ENCODE results near the gene WDR4. TPM values are rescaled to one million over a fixed set of nuclear protein-coding genes. Genes with fewer than 3 reads are reported as not detected.
A peak's percentile ranks its signal among the peaks of the same experiment; 100 is the strongest.

The WDR4 gene
- total and polyA plus RNA-seq, 7 experiments from 2014 or later: 10.4 to 39.1 (median 29.2) TPM

- Mint-ChIP-seq H3K27ac (no peak overlapping the region), H3K4me1 (peaks cover 0 to 17% (median 4%) of the 10 kb centered on the region in 7 donors), H3K4me3 (no peak overlapping the region), H3K36me3 (peaks cover 7 to 48% (median 17%) of the 10 kb centered on the region in 5 donors), H3K27me3 (no peaks in the 10 kb centered on the region), H3K9me3 (no peaks in the 10 kb centered on the region)
- no peak overlapping the region for H3K27ac ChIP-seq (ENCODE audit: low read depth, low read length)
- ChIA-PET POLR2A (no interaction called here), CTCF (no interaction called here)
- intact Hi-C loops (cut with micrococcal nuclease): no loop called here
- peaks cover 0 to 97% (median 28%) of the 10 kb centered on the region in 3 experiments for H3K36me3 ChIP-seq (ENCODE audit: control insufficient read depth in 2 of 3, insufficient read depth in 3 of 3, low read length in 3 of 3)
- DNase-seq: no peak
- no peaks in the 10 kb centered on the region for H3K9me3 ChIP-seq (ENCODE audit: control insufficient read depth in 2 of 3, low read length in 3 of 3)
- H3K4me3 ChIP-seq (ENCODE audit: low read length): no peak overlapping the region
- H3K27me3 ChIP-seq (ENCODE audit: control insufficient read depth in 2 of 2, insufficient read depth in 2 of 2, low read length in 2 of 2): no peaks in the 10 kb centered on the region
- no peaks in the 10 kb centered on the region for H3K4me1 ChIP-seq (ENCODE audit: control insufficient read depth in 2 of 2, insufficient read depth in 2 of 2, low read length in 2 of 2)
- no peak for ATAC-seq
Measured at GRCh38 chr21:42855937-42856335, 23.4 kb downstream of the WDR4 start.

GRCh38 chr21:42855171-42855936 lies 24.0 kb downstream of the WDR4 start:
- no peak overlapping the region for H3K27ac Mint-ChIP-seq

GRCh38 chr21:42854246-42855010 lies 24.9 kb downstream of the WDR4 start:
- Histone ChIP-seq H3K27me3 (ENCODE audit: control insufficient read depth in 2 of 2, insufficient read depth in 2 of 2, low read length in 2 of 2) (no peaks in the 10 kb centered on the region), H3K9me3 (ENCODE audit: control insufficient read depth in 2 of 3, low read length in 3 of 3) (no peaks in the 10 kb centered on the region), H3K36me3 (ENCODE audit: control insufficient read depth in 2 of 3, insufficient read depth in 3 of 3, low read length in 3 of 3) (peaks cover 0 to 99% (median 28%) of the 10 kb centered on the region in 3 experiments), H3K4me3 (ENCODE audit: low read length) (no peak overlapping the region), H3K27ac (ENCODE audit: low read depth, low read length) (no peak overlapping the region), H3K4me1 (ENCODE audit: control insufficient read depth in 2 of 2, insufficient read depth in 2 of 2, low read length in 2 of 2) (no peaks in the 10 kb centered on the region)
- DNase-seq (no peak), ATAC-seq (no peak)
- no peaks in the 10 kb centered on the region for H3K27me3 Mint-ChIP-seq
- CTCF ChIA-PET: no interaction called here
- intact Hi-C loops (cut with micrococcal nuclease): no loop called here
- no peak overlapping the region for H3K4me3 Mint-ChIP-seq
- H3K36me3 Mint-ChIP-seq: peaks cover 8 to 52% (median 24%) of the 10 kb centered on the region in 5 donors
- H3K9me3 Mint-ChIP-seq: no peaks in the 10 kb centered on the region
- peaks cover 0 to 18% (median 4%) of the 10 kb centered on the region in 7 donors for H3K4me1 Mint-ChIP-seq
- POLR2A ChIA-PET: no interaction called here
- no peak overlapping the region for H3K27ac Mint-ChIP-seq

More at GRCh38 chr21:42855171-42855936, 24.0 kb downstream of the WDR4 start:
- no peaks in the 10 kb centered on the region for H3K27me3 ChIP-seq (ENCODE audit: control insufficient read depth in 2 of 2, insufficient read depth in 2 of 2, low read length in 2 of 2)
- no peaks in the 10 kb centered on the region for H3K9me3 Mint-ChIP-seq
- no peak overlapping the region for H3K4me3 Mint-ChIP-seq
- no peaks in the 10 kb centered on the region for H3K9me3 ChIP-seq (ENCODE audit: control insufficient read depth in 2 of 3, low read length in 3 of 3)
- H3K27me3 Mint-ChIP-seq: no peaks in the 10 kb centered on the region
- peaks cover 0 to 17% (median 4%) of the 10 kb centered on the region in 7 donors for H3K4me1 Mint-ChIP-seq
- no peak overlapping the region for H3K4me3 ChIP-seq (ENCODE audit: low read length)
- peaks cover 0 to 99% (median 28%) of the 10 kb centered on the region in 3 experiments for H3K36me3 ChIP-seq (ENCODE audit: control insufficient read depth in 2 of 3, insufficient read depth in 3 of 3, low read length in 3 of 3)
- ChIA-PET CTCF (no interaction called here), POLR2A (interaction anchor here (0.6 kb wide), 1 partner anchor 58 kb away, joined by 3 read pairs; no protein-coding TSS in a partner anchor)
- no peak overlapping the region for H3K27ac ChIP-seq (ENCODE audit: low read depth, low read length)
- DNase-seq (no peak), ATAC-seq (no peak)
- H3K4me1 ChIP-seq (ENCODE audit: control insufficient read depth in 2 of 2, insufficient read depth in 2 of 2, low read length in 2 of 2): no peaks in the 10 kb centered on the region
- peaks cover 7 to 48% (median 17%) of the 10 kb centered on the region in 5 donors for H3K36me3 Mint-ChIP-seq
- intact Hi-C loops (cut with micrococcal nuclease): no loop called here

- H3K36me3 ChIP-seq (ENCODE audit: control insufficient read depth in 2 of 3, insufficient read depth in 3 of 3, low read length in 3 of 3): peaks cover 0 to 97% (median 28%) of the 10 kb centered on the region in 3 experiments
- Mint-ChIP-seq H3K27ac (no peak overlapping the region), H3K4me1 (peaks cover 0 to 20% (median 5%) of the 10 kb centered on the region in 7 donors), H3K9me3 (no peaks in the 10 kb centered on the region), H3K36me3 (peaks cover 15 to 55% (median 29%) of the 10 kb centered on the region in 5 donors), H3K4me3 (no peak overlapping the region), H3K27me3 (no peaks in the 10 kb centered on the region)
- no peaks in the 10 kb centered on the region for H3K9me3 ChIP-seq (ENCODE audit: control insufficient read depth in 2 of 3, low read length in 3 of 3)
- POLR2A ChIA-PET: no interaction called here
- H3K4me1 ChIP-seq (ENCODE audit: control insufficient read depth in 2 of 2, insufficient read depth in 2 of 2, low read length in 2 of 2): no peaks in the 10 kb centered on the region
- no peak overlapping the region for H3K4me3 ChIP-seq (ENCODE audit: low read length)
- no peak for DNase-seq
- no peaks in the 10 kb centered on the region for H3K27me3 ChIP-seq (ENCODE audit: control insufficient read depth in 2 of 2, insufficient read depth in 2 of 2, low read length in 2 of 2)
- CTCF ChIA-PET: no interaction called here
- no peak overlapping the region for H3K27ac ChIP-seq (ENCODE audit: low read depth, low read length)
- intact Hi-C loops (cut with micrococcal nuclease): no loop called here
- no peak for ATAC-seq
Measured at GRCh38 chr21:42853621-42854020, 25.7 kb downstream of the WDR4 start.

- Mint-ChIP-seq H3K27me3 (no peaks in the 10 kb centered on the region), H3K4me3 (no peak overlapping the region), H3K9me3 (no peaks in the 10 kb centered on the region), H3K4me1 (peaks cover 0 to 17% (median 5%) of the 10 kb centered on the region in 7 donors), H3K36me3 (peaks cover 15 to 54% (median 27%) of the 10 kb centered on the region in 5 donors), H3K27ac (no peak overlapping the region)
- intact Hi-C loops (cut with micrococcal nuclease): no loop called here
- Histone ChIP-seq H3K9me3 (ENCODE audit: control insufficient read depth in 2 of 3, low read length in 3 of 3) (no peaks in the 10 kb centered on the region), H3K4me3 (ENCODE audit: low read length) (no peak overlapping the region), H3K27me3 (ENCODE audit: control insufficient read depth in 2 of 2, insufficient read depth in 2 of 2, low read length in 2 of 2) (no peaks in the 10 kb centered on the region), H3K4me1 (ENCODE audit: control insufficient read depth in 2 of 2, insufficient read depth in 2 of 2, low read length in 2 of 2) (no peaks in the 10 kb centered on the region), H3K27ac (ENCODE audit: low read depth, low read length) (no peak overlapping the region), H3K36me3 (ENCODE audit: control insufficient read depth in 2 of 3, insufficient read depth in 3 of 3, low read length in 3 of 3) (peaks cover 0 to 91% (median 27%) of the 10 kb centered on the region in 3 experiments)
- ChIA-PET POLR2A (no interaction called here), CTCF (no interaction called here)
- DNase-seq (no peak), ATAC-seq (no peak)
Measured at GRCh38 chr21:42852925-42853570, 26.3 kb downstream of the WDR4 start.

GRCh38 chr21:42851812-42852665 lies 27.3 kb downstream of the WDR4 start:
- no peak overlapping the region for H3K4me3 ChIP-seq (ENCODE audit: low read length)
- H3K4me3 Mint-ChIP-seq: no peak overlapping the region
- ATAC-seq (no peak), DNase-seq (no peak)
- H3K4me1 ChIP-seq (ENCODE audit: control insufficient read depth in 2 of 2, insufficient read depth in 2 of 2, low read length in 2 of 2): no peaks in the 10 kb centered on the region
- no peaks in the 10 kb centered on the region for H3K9me3 ChIP-seq (ENCODE audit: control insufficient read depth in 2 of 3, low read length in 3 of 3)
- CTCF ChIA-PET: no interaction called here
- H3K27ac Mint-ChIP-seq: peak overlapping the region in 1 of 9 donors; percentile 86
- peaks cover 10 to 49% (median 26%) of the 10 kb centered on the region in 5 donors for H3K36me3 Mint-ChIP-seq
- no peaks in the 10 kb centered on the region for H3K27me3 ChIP-seq (ENCODE audit: control insufficient read depth in 2 of 2, insufficient read depth in 2 of 2, low read length in 2 of 2)
- H3K27ac ChIP-seq (ENCODE audit: low read depth, low read length): no peak overlapping the region
- H3K36me3 ChIP-seq (ENCODE audit: control insufficient read depth in 2 of 3, insufficient read depth in 3 of 3, low read length in 3 of 3): peaks cover 0 to 91% (median 27%) of the 10 kb centered on the region in 3 experiments
- H3K27me3 Mint-ChIP-seq: no peaks in the 10 kb centered on the region
- peaks cover 0 to 11% (median 5%) of the 10 kb centered on the region in 7 donors for H3K4me1 Mint-ChIP-seq
- POLR2A ChIA-PET: no interaction called here
- no peaks in the 10 kb centered on the region for H3K9me3 Mint-ChIP-seq
- intact Hi-C loops (cut with micrococcal nuclease): no loop called here
